ENCODE measurements around the gene OR52N5.
A peak's percentile ranks its signal among the peaks of the same experiment; 100 is the strongest.

Gene OR52N5

GRCh38 chr11:5783255-5783654 lies at the start of gene OR52N5:
Gene OR52N5, minus strand, starts transcription at chr11:5783355. Its CDS starts 4,721 bp downstream, at chr11:5778634.
- no peak for DNase-seq (ENCODE audit: low read depth in 2 of 3, low spot score in 1 of 3)

GRCh38 chr11:5831196-5831829 lies 48.2 kb upstream of the OR52N5 start:
- no peak for DNase-seq (ENCODE audit: low read depth in 2 of 3, low spot score in 1 of 3)

- no peak for DNase-seq (ENCODE audit: low read depth in 2 of 3, low spot score in 1 of 3)
These were observed 35.2 kb upstream of the OR52N5 start for GRCh38 chr11:5818245-5818886.

- DNase-seq (ENCODE audit: low read depth in 2 of 3, low spot score in 1 of 3), result no peak
These were observed 32.4 kb upstream of the OR52N5 start for GRCh38 chr11:5815534-5815933.

- no peak for DNase-seq (ENCODE audit: low read depth in 2 of 3, low spot score in 1 of 3)
These were observed 27.0 kb upstream of the OR52N5 start for GRCh38 chr11:5809905-5810795.

- DNase-seq (ENCODE audit: low read depth in 2 of 3, low spot score in 1 of 3), result no peak
These were observed 26.0 kb upstream of the OR52N5 start for GRCh38 chr11:5809122-5809519.

- peak; percentile 34 to 74 (median 53) for DNase-seq (ENCODE audit: low read depth in 2 of 3, low spot score in 1 of 3)
These were observed 25.5 kb upstream of the OR52N5 start, which contains the start of gene OR52N2 for GRCh38 chr11:5808500-5809121. Gene OR52N2, plus strand, starts transcription at chr11:5808924. Its CDS starts 11,412 bp downstream, at chr11:5820336.

- DNase-seq (ENCODE audit: low read depth in 2 of 3, low spot score in 1 of 3), result no peak
These were observed 24.4 kb upstream of the OR52N5 start for GRCh38 chr11:5807580-5807979.

GRCh38 chr11:5803982-5804381 lies 20.8 kb upstream of the OR52N5 start:
- no peak for DNase-seq (ENCODE audit: low read depth in 2 of 3, low spot score in 1 of 3)

GRCh38 chr11:5796541-5796940 lies 13.4 kb upstream of the OR52N5 start:
- DNase-seq (ENCODE audit: low read depth in 2 of 3, low spot score in 1 of 3), result no peak

- no peak for DNase-seq (ENCODE audit: low read depth in 2 of 3, low spot score in 1 of 3)
These were observed 8.0 kb upstream of the OR52N5 start, which contains the start of gene OR52N1 for GRCh38 chr11:5791165-5791564. Gene OR52N1, minus strand, starts transcription at chr11:5791265. Its CDS starts 2,449 bp downstream, at chr11:5788816.

GRCh38 chr11:5767056-5767455 lies 16.1 kb downstream of the OR52N5 start:
- DNase-seq (ENCODE audit: low read depth in 2 of 3, low spot score in 1 of 3), result no peak

- no peak for DNase-seq (ENCODE audit: low read depth in 2 of 3, low spot score in 1 of 3)
These were observed 29.2 kb downstream of the OR52N5 start, which contains the start of gene OR52N4 for GRCh38 chr11:5753943-5754342. Gene OR52N4, plus strand, starts transcription at chr11:5754243. Its CDS starts 498 bp downstream, at chr11:5754741.

- no peak for DNase-seq (ENCODE audit: low read depth in 2 of 3, low spot score in 1 of 3)
These were observed 33.3 kb downstream of the OR52N5 start for GRCh38 chr11:5749836-5750235.

- DNase-seq (ENCODE audit: low read depth in 2 of 3, low spot score in 1 of 3), result no peak
These were observed 36.5 kb downstream of the OR52N5 start for GRCh38 chr11:5746614-5747013.

- DNase-seq (ENCODE audit: low read depth in 2 of 3, low spot score in 1 of 3), result no peak
These were observed 44.7 kb downstream of the OR52N5 start for GRCh38 chr11:5738431-5738830.

GRCh38 chr11:5737670-5738392 lies 45.3 kb downstream of the OR52N5 start:
- no peak for DNase-seq (ENCODE audit: low read depth in 2 of 3, low spot score in 1 of 3)

GRCh38 chr11:5737091-5737490 lies 46.1 kb downstream of the OR52N5 start:
- DNase-seq (ENCODE audit: low read depth in 2 of 3, low spot score in 1 of 3), result no peak

GRCh38 chr11:5736396-5736795 lies 46.8 kb downstream of the OR52N5 start, which contains the start of gene OR56B1:
Gene OR56B1, plus strand, starts transcription at chr11:5736448. Its CDS starts 69 bp downstream, at chr11:5736517.
- DNase-seq (ENCODE audit: low read depth in 2 of 3, low spot score in 1 of 3), result no peak

- DNase-seq (ENCODE audit: low read depth in 2 of 3, low spot score in 1 of 3), result no peak
These were observed 55.5 kb downstream of the OR52N5 start for GRCh38 chr11:5727691-5728090.
